ENCODE measurements around the gene PLVAP.
A peak's percentile ranks its signal among the peaks of the same experiment; 100 is the strongest.

PLVAP gene

DNA sequence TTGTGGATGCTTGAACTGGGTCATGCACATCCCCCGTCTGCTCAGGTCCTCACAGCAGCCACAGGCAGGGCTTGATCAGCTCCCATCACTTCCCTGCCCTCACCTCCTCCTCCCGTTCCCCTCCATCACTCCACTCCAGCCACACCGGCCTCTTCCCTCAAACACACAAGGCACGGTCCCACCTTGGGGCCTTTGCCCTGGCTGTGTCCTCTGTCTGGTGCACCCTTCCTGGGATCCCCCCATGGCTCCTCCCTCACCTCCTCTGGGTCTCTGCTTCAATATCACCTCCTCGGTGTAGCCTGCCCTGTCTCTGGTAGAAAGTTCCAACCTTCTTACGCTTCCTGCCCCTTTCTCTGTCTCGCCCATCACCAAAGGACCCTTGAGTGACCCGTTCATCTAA, 23.8 kb downstream of the PLVAP start:
- Histone ChIP-seq H3K4me1 (ENCODE audit: insufficient read depth, low read length) (no peaks in the 10 kb centered on the region), H3K9me3 (ENCODE audit: insufficient read depth, low read depth, low read length) (no peaks in the 10 kb centered on the region), H3K27ac (ENCODE audit: low read depth, low read length) (no peak overlapping the region), H3K4me3 (ENCODE audit: low read length) (no peak overlapping the region), H3K36me3 (ENCODE audit: insufficient read depth, low read length) (no peaks in the 10 kb centered on the region), H3K9ac (ENCODE audit: low read depth, low read length) (no peak overlapping the region), H3K27me3 (ENCODE audit: insufficient read depth, low read length) (no peaks in the 10 kb centered on the region)
- WGBS: 89% methylated on average over 8 of the region's 8 CpGs

DNA sequence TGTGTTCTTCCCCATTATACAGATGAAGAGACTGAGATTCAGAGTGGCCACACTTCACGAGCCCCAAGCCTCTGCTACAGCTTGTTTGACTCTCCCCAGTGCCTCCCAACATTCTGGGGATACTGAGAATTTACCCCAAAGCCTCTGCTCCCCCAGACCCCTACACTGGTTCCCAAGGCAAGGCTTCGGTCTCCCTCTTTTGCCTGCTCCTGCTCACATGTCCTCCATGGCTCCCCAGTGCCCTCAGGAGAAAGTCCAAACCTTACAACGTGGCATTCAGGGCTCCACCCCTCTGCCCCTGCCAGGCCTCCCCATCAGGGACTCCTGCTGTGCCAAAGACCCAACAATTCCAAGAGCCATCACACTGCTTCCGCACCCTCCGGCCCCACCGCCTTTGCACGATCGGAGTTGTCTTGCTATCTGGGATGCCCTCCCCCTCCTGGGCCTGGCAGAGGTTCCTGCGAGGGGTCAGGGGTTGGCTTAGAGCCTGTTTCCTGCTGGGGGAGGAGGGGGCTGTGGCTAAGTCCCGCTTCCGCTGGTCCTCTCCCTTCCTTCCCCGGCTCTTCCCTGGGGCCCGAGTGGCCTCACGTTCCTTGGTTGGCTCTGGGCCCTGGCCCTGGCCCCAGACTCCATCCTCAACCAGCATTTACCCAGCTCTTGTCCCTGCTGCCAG, 24.4 kb downstream of the PLVAP start:
- no peak overlapping the region for H3K4me3 ChIP-seq (ENCODE audit: low read length)
- no peaks in the 10 kb centered on the region for H3K9me3 ChIP-seq (ENCODE audit: insufficient read depth, low read depth, low read length)
- H3K27me3 ChIP-seq (ENCODE audit: insufficient read depth, low read length): no peaks in the 10 kb centered on the region
- no peak overlapping the region for H3K27ac ChIP-seq (ENCODE audit: low read depth, low read length)
- H3K36me3 ChIP-seq (ENCODE audit: insufficient read depth, low read length): no peaks in the 10 kb centered on the region
- no peak overlapping the region for H3K9ac ChIP-seq (ENCODE audit: low read depth, low read length)
- H3K4me1 ChIP-seq (ENCODE audit: insufficient read depth, low read length): no peaks in the 10 kb centered on the region
- WGBS: 74% methylated on average over 14 of the region's 14 CpGs

DNA sequence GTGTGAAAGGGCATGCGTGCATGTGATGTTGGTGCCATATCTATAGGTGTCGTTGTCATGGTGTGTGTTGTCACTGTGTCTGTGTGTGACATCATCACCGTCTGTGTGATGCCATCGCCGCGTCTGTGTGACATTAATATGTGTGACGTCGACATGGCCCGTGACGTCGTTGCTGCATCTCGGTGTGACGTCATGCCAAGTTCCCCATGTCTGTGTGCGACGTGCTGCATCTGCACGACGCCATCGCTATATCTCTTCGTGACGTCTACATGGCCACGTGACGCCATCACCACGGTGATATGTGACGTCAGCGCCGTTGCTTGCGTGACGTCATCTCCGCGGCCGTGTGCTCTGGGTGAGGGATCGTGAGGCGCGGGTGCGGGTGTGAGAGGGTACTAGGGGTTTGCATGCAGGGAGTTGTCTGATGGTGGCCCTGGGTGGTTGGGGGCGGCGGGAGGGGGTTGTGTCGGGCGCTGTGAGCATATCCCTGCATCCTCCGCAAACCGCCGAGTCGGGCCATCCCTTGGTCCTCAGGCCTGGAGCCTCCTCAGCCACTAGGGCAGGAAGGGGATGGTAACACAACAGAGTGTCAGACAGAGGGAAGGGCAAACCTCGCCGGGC, 25.2 kb downstream of the PLVAP start:
- H3K36me3 ChIP-seq (ENCODE audit: insufficient read depth, low read length): no peaks in the 10 kb centered on the region
- no peak overlapping the region for H3K9ac ChIP-seq (ENCODE audit: low read depth, low read length)
- H3K27ac ChIP-seq (ENCODE audit: low read depth, low read length): no peak overlapping the region
- H3K4me1 ChIP-seq (ENCODE audit: insufficient read depth, low read length): no peaks in the 10 kb centered on the region
- WGBS: 95% methylated on average over 45 of the region's 45 CpGs
- no peak overlapping the region for H3K4me3 ChIP-seq (ENCODE audit: low read length)
- H3K9me3 ChIP-seq (ENCODE audit: insufficient read depth, low read depth, low read length): no peaks in the 10 kb centered on the region
- H3K27me3 ChIP-seq (ENCODE audit: insufficient read depth, low read length): no peaks in the 10 kb centered on the region

DNA sequence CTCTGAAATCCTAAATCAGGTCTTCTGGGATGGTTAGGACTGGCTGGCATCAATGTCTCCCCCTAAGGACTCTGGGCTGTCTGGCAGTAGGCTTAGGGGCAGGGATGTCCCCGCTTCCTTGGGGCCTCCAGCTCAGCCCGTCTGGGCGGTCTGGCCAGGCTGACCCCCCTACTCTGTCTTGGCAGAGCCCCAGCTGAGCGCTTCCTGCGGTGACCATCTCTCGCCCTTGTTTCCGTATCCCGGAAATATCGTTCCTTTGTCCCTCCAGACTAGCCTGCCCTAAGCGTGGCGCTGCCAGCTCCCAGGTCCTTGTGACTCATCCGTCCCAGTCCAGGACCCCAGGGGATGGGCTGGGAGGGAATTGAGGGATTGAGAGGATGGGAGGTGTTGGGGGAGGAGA, 28.4 kb downstream of the PLVAP start:
- Histone ChIP-seq H3K36me3 (ENCODE audit: insufficient read depth, low read length) (no peaks in the 10 kb centered on the region), H3K27ac (ENCODE audit: low read depth, low read length) (peak overlapping the region; percentile 37), H3K9ac (ENCODE audit: low read depth, low read length) (peak overlapping the region; percentile 2; the same call in 1 of the 2 replicates), H3K4me3 (ENCODE audit: low read length) (no peak overlapping the region), H3K4me1 (ENCODE audit: insufficient read depth, low read length) (no peaks in the 10 kb centered on the region), H3K27me3 (ENCODE audit: insufficient read depth, low read length) (no peaks in the 10 kb centered on the region), H3K9me3 (ENCODE audit: insufficient read depth, low read depth, low read length) (no peaks in the 10 kb centered on the region)
- 13% methylated on average over 12 of the region's 12 CpGs for WGBS

DNA sequence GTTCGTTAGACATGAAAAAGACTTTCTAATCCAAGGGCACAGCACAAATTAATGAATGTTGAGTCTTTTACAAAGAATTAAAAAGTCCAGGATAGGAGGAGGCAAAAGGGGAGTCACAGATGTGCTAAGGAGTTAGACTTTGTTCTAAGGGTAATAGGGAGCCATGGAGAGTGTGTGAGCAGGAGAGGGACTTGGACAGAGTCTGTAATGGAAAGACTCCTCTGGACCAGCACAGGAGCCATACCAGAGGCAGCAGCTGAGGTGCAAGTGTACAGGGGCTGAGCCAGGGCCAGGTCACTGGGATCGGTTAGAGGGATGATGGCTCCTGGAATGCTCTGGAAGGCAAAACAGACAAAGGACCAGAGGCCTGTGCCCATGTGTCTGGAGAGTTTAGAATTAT, 29.3 kb downstream of the PLVAP start:
- Histone ChIP-seq H3K4me3 (ENCODE audit: low read length) (no peak overlapping the region), H3K4me1 (ENCODE audit: insufficient read depth, low read length) (no peaks in the 10 kb centered on the region), H3K9me3 (ENCODE audit: insufficient read depth, low read depth, low read length) (no peaks in the 10 kb centered on the region), H3K36me3 (ENCODE audit: insufficient read depth, low read length) (no peaks in the 10 kb centered on the region), H3K9ac (ENCODE audit: low read depth, low read length) (no peak overlapping the region), H3K27ac (ENCODE audit: low read depth, low read length) (no peak overlapping the region), H3K27me3 (ENCODE audit: insufficient read depth, low read length) (no peaks in the 10 kb centered on the region)
- WGBS: 87% methylated on average over 2 of the region's 2 CpGs

DNA sequence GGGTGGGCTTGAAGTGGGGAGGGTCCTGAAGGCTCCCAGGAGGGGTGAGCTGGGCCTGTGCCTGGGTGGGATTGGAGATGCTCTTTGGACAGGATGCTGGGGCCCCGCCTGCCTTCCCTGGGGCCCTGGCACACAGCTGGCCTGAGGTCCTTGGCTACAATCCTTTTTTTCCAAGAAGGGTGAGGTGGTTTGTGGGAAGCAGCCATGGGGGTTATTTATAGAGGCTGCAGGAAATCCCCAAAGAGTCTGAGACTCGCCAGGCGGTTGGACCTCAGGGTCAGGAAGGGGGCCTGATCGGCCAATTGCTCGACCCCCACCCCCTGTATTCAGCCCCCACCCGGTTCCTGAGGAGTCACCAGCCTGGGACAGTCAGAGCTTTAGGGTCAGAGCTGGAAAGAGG, 29.8 kb downstream of the PLVAP start:
- H3K27me3 ChIP-seq (ENCODE audit: insufficient read depth, low read length): no peaks in the 10 kb centered on the region
- no peak overlapping the region for H3K9ac ChIP-seq (ENCODE audit: low read depth, low read length)
- peaks cover 2% of the 10 kb centered on the region; the same call in 1 of the 2 replicates for H3K36me3 ChIP-seq (ENCODE audit: insufficient read depth, low read length)
- no peak overlapping the region for H3K27ac ChIP-seq (ENCODE audit: low read depth, low read length)
- no peaks in the 10 kb centered on the region for H3K9me3 ChIP-seq (ENCODE audit: insufficient read depth, low read depth, low read length)
- H3K4me3 ChIP-seq (ENCODE audit: low read length): no peak overlapping the region
- no peaks in the 10 kb centered on the region for H3K4me1 ChIP-seq (ENCODE audit: insufficient read depth, low read length)
- 94% methylated on average over 5 of the region's 6 CpGs for WGBS

DNA sequence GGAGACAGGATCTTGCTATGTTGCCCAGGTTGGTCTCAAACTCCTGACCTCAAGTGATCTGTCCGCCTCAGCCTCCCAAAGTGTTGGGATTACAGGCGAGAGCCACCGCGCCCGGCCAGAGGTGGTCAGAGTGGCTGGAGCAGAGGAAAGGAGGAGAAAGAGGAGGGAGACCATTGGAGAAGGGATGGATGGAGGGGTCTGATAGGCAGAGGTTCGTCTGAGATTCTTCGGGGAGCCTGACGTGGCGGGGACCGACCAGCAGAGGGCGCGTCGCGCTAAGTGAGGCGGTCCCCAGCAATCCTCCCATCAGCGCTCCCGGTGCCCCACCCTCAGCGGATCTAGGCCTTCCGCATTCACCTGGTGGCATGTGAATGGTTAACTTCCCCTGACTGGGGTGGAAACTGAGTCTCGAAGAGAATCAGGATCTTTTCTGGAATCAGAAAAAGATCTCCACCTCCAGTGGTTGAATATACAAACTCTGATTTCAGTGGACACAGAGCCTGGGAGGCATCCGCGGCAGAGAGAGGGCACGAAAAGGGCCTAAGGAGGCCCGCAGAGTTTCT, 31.0 kb downstream of the PLVAP start:
- no peak overlapping the region for H3K9ac ChIP-seq (ENCODE audit: low read depth, low read length)
- no peaks in the 10 kb centered on the region for H3K4me1 ChIP-seq (ENCODE audit: insufficient read depth, low read length)
- H3K36me3 ChIP-seq (ENCODE audit: insufficient read depth, low read length): peaks cover 10% of the 10 kb centered on the region; the same call in 1 of the 2 replicates
- 22% methylated on average over 24 of the region's 24 CpGs for WGBS
- H3K4me3 ChIP-seq (ENCODE audit: low read length): no peak overlapping the region
- H3K27me3 ChIP-seq (ENCODE audit: insufficient read depth, low read length): no peaks in the 10 kb centered on the region
- no peak overlapping the region for H3K27ac ChIP-seq (ENCODE audit: low read depth, low read length)
- H3K9me3 ChIP-seq (ENCODE audit: insufficient read depth, low read depth, low read length): no peaks in the 10 kb centered on the region

DNA sequence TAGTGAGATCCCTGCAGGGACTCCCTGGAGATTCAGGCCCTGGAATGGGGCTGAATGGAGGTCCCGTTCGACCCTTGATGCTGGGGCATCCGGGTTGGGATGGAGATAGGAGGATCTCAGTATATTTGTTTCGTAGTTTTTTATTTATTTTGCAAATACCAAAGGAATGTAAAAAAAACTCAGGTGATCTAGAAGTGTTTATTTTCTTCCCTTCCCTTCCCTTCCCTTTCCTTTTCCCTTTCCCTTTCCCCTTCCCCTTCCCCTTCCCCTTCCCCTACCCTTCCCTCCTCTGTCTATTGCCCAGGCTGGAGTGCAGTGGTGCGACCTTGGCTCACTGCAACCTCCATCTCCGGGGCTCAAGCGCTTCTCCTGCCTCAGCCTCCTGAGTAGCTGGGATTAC, 35.3 kb downstream of the PLVAP start:
- no peaks in the 10 kb centered on the region for H3K27me3 ChIP-seq (ENCODE audit: insufficient read depth, low read length)
- 97% methylated on average over 6 of the region's 7 CpGs for WGBS

DNA sequence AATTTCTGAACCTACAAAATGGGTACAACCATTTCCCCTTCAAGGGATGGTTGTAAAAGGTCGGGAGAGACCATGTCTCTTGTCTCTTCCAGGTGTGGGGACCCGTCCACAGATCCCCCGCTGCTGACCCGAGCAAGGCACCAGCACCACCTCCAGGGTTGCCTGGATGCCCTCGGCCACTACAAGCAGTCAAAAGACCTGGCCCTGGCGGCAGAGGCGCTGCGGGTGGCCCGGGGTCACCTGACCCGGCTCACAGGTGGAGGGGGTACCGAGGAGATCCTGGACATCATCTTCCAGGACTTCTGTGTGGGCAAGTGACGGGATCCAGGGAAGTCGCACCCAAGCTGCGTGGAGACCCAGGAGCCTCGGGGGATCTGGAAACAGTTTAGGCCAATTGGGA, 35.8 kb downstream of the PLVAP start:
- peaks cover 13% of the 10 kb centered on the region; the same call in 1 of the 2 replicates for H3K36me3 ChIP-seq (ENCODE audit: insufficient read depth, low read length)
- peaks cover 5% of the 10 kb centered on the region; the same call in 1 of the 2 replicates for H3K4me1 ChIP-seq (ENCODE audit: insufficient read depth, low read length)
- no peak overlapping the region for H3K9ac ChIP-seq (ENCODE audit: low read depth, low read length)
- WGBS: 95% methylated on average over 15 of the region's 15 CpGs
- H3K27ac ChIP-seq (ENCODE audit: low read depth, low read length): no peak overlapping the region; the same call in 1 of the 2 replicates
- no peak overlapping the region for H3K4me3 ChIP-seq (ENCODE audit: low read length)
- H3K9me3 ChIP-seq (ENCODE audit: insufficient read depth, low read depth, low read length): no peaks in the 10 kb centered on the region
- H3K27me3 ChIP-seq (ENCODE audit: insufficient read depth, low read length): no peaks in the 10 kb centered on the region

More for the DNA sequence above, 35.3 kb downstream of the PLVAP start:
- Histone ChIP-seq H3K4me3 (ENCODE audit: low read length) (no peak overlapping the region), H3K4me1 (ENCODE audit: insufficient read depth, low read length) (peaks cover 5% of the 10 kb centered on the region; the same call in 1 of the 2 replicates), H3K36me3 (ENCODE audit: insufficient read depth, low read length) (peaks cover 13% of the 10 kb centered on the region; the same call in 1 of the 2 replicates), H3K9ac (ENCODE audit: low read depth, low read length) (no peak overlapping the region), H3K27ac (ENCODE audit: low read depth, low read length) (no peak overlapping the region), H3K9me3 (ENCODE audit: insufficient read depth, low read depth, low read length) (no peaks in the 10 kb centered on the region)

DNA sequence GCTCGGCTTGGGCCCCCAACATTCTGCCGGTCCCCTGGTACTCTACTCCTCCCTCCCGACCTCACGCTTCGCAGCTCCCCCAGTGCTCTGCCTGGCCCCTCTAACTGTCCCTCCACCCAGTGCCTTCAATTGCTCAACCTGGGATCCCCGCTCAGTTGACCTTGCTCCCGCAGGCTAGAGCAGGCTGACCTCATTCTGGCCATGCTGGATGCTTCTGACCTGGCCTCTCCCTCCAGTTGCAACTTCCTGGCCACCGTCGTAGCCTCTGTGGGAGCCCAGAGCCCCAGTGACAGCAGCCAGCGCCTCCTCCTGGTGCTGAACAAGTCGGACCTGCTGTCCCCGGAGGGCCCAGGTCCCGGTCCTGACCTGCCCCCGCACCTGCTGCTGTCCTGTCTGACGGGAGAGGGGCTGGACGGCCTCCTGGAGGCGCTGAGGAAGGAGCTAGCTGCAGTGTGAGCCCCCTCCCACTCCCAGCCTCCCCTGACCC, 36.2 kb downstream of the PLVAP start:
- no peaks in the 10 kb centered on the region for H3K9me3 ChIP-seq (ENCODE audit: insufficient read depth, low read depth, low read length)
- H3K27me3 ChIP-seq (ENCODE audit: insufficient read depth, low read length): no peaks in the 10 kb centered on the region
- H3K27ac ChIP-seq (ENCODE audit: low read depth, low read length): peak overlapping the region; percentile 28; the same call in 1 of the 2 replicates
- peaks cover 5% of the 10 kb centered on the region; the same call in 1 of the 2 replicates for H3K4me1 ChIP-seq (ENCODE audit: insufficient read depth, low read length)
- WGBS: 62% methylated on average over 17 of the region's 17 CpGs
- H3K4me3 ChIP-seq (ENCODE audit: low read length): peak overlapping the region; percentile 30; the same call in 1 of the 2 replicates
- no peak overlapping the region for H3K9ac ChIP-seq (ENCODE audit: low read depth, low read length)
- peaks cover 13% of the 10 kb centered on the region; the same call in 1 of the 2 replicates for H3K36me3 ChIP-seq (ENCODE audit: insufficient read depth, low read length)

DNA sequence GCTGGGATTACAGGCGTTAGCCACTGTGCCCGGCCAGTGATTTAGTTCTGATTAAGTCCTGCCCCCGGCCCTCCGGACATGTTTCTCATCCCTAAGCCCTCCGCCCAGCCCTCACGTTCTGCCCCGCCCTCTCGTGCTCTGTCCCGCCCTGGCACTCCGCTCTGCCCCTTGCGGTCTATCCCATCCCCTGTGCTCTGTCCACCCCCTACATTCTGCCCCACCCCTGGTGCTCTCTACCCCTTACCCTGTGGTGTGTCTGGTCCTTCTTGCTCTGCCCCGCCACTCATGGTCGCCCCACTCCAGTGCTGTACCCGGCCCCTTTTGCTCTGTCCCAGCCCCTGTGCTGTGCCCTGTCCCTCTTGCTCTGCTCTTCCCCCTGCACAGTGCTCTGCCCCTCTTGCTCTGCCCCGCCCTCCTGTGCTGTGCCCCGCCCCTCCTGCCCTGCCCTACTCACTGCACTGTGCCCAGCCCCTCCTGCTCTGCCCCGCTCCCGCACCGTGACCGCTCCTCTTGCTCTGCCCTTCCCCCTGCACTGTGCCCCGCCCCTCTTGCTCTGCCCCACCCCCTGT, 36.8 kb downstream of the PLVAP start:
- no peaks in the 10 kb centered on the region for H3K27me3 ChIP-seq (ENCODE audit: insufficient read depth, low read length)
- WGBS: 40% methylated on average over 21 of the region's 21 CpGs
- H3K4me3 ChIP-seq (ENCODE audit: low read length): 0 out of 2 replicates have a peak overlapping the region, but pooled peaks have one; percentile 30
- peaks cover 5% of the 10 kb centered on the region; the same call in 1 of the 2 replicates for H3K4me1 ChIP-seq (ENCODE audit: insufficient read depth, low read length)
- H3K9me3 ChIP-seq (ENCODE audit: insufficient read depth, low read depth, low read length): no peaks in the 10 kb centered on the region
- peaks cover 13% of the 10 kb centered on the region; the same call in 1 of the 2 replicates for H3K36me3 ChIP-seq (ENCODE audit: insufficient read depth, low read length)
- no peak overlapping the region; the same call in 1 of the 2 replicates for H3K27ac ChIP-seq (ENCODE audit: low read depth, low read length)
- H3K9ac ChIP-seq (ENCODE audit: low read depth, low read length): no peak overlapping the region

Measured in HUES64 (cell line).